Activated CD4-positive, alpha-beta T cell treated with anti-CD3 and anti-CD28 coated beads, Interleukin-2, amount 10 ng/mL, durations not matched to agents 7 days and 5 days (primary cell): ENCODE results near the gene IGLL1. TPM values are rescaled to one million over a fixed set of nuclear protein-coding genes. Genes with fewer than 3 reads are reported as not detected.
"Not testable (repeated sequence)": the region's sequence is repeated elsewhere in the genome, so short reads cannot be mapped to it uniquely, and the experiment has no call there.

ENCODE experiments used
- CTCF ChIA-PET: fragments of 350-600 bp; sonication (Branson Sonifier 250); formaldehyde crosslinking; loops from one replicate; lab custom pipeline; 2021; ENCODE audit warnings: antibody characterized with exemption; lab: Charles Lee
- POLR2A ChIA-PET: fragments of 350-600 bp; sonication (Branson Sonifier 250); formaldehyde crosslinking; loops from one replicate; lab custom pipeline; 2021; ENCODE audit warnings: antibody characterized with exemption; lab: Charles Lee
- DNase-seq: peaks from one replicate; pipeline ENCODE4 v3.0.0-alpha.2; 2020
- H3K27ac Mint-ChIP-seq: one replicate; pipeline ENCODE4 v1.8.0; 2021; ENCODE audit warnings: mild to moderate bottlenecking, moderate library complexity, mixed read lengths
- H3K27me3 Mint-ChIP-seq: one replicate; pipeline ENCODE4 v1.8.0; 2021; ENCODE audit warnings: mixed read lengths
- H3K36me3 Mint-ChIP-seq: one replicate; pipeline ENCODE4 v1.8.0; 2021; ENCODE audit warnings: low read depth, mixed read lengths
- H3K4me1 Mint-ChIP-seq: one replicate; pipeline ENCODE4 v1.8.0; 2021; ENCODE audit warnings: mixed read lengths
- H3K4me3 Mint-ChIP-seq: one replicate; pipeline ENCODE4 v1.8.0; 2021; ENCODE audit warnings: mild to moderate bottlenecking, moderate library complexity, mixed read lengths
- H3K9me3 Mint-ChIP-seq: one replicate; pipeline ENCODE4 v1.8.0; 2021; ENCODE audit warnings: mixed read lengths
- total RNA-seq, 2 experiments: library from RNA; stranded (reverse); gene quantifications; one replicate each; pipeline ENCODE4 v1.2.3, GENCODE V29; 2021

The IGLL1 gene
- total RNA-seq, 2 experiments from 2014 or later: not detected

DNA sequence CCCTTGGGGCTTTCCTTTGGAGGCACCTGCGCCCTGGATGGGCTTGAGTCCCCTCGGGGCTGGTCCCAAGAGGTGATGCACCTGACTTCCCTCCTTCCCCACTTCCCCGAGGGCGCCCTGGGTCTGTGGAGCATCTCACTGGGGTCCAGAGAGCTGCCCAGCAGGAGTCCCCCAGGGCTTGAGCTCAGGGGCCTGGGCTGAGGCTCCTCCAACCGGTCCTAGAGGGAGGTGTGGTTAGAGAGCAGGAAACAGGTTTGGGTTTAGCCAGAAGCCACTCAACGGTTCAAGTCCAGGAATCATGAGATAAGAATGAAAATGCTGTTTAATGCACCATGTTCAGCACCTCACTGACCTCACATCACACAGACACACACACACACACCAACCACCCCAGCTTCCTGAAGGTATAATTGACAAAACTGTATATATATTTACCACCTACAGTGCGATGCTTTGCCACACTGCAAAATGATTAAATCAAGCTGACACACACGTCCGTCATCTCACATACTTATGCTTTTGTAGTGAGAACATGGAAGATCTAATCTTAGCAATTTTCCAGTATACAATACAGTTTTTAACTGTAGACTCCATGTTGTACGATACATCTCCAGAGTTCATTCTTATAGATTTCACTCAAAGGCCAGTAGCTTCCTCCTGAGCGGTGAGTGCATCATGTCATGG is 628 bp upstream of the IGLL1 start:
- no peak for DNase-seq
- no peaks in the 10 kb centered on the region for H3K36me3 Mint-ChIP-seq
- H3K27me3 Mint-ChIP-seq: peaks cover 31% of the 10 kb centered on the region
- ChIA-PET POLR2A (interaction anchor here (0.6 kb wide), 1 partner anchor 24 kb away, joined by 5 read pairs; no protein-coding TSS in a partner anchor), CTCF (interaction anchor here (0.5 to 1.3 kb wide), 6 partner anchors 10 to 1548 kb away, joined by 3 read pairs; no protein-coding TSS in a partner anchor)
- H3K9me3 Mint-ChIP-seq: no peaks in the 10 kb centered on the region
- no peak overlapping the region for H3K4me3 Mint-ChIP-seq
- no peak overlapping the region for H3K27ac Mint-ChIP-seq
- H3K4me1 Mint-ChIP-seq: peaks cover 14% of the 10 kb centered on the region

DNA sequence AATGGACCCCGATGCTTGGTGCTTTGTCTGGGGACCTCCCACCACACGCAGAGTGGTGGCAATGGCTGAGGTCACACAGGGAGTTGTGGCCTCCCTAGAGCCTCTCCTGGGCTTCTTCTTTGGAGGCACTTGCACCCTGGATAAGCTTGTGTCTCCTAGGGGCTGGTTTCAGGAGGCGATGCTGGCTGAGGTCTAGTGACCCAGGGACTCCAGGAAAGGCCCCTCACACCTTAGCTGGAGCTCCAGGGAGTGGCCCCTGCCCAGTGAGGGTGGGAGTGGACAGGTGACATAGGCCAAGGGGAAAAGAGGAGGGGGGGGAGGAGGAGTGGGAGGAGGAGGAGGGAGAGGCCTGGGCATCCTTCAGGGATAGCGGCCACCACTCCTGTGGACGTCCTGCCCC is 810 bp downstream of the IGLL1 start:
- DNase-seq: no peak
- peaks cover 14% of the 10 kb centered on the region for H3K4me1 Mint-ChIP-seq
- peaks cover 31% of the 10 kb centered on the region for H3K27me3 Mint-ChIP-seq
- no peak overlapping the region for H3K4me3 Mint-ChIP-seq
- no peak overlapping the region for H3K27ac Mint-ChIP-seq
- ChIA-PET POLR2A (no interaction called here), CTCF (interaction anchor here (0.6 kb wide), 1 partner anchor 49 kb away, joined by 3 read pairs; no protein-coding TSS in a partner anchor)
- H3K36me3 Mint-ChIP-seq: no peaks in the 10 kb centered on the region
- no peaks in the 10 kb centered on the region for H3K9me3 Mint-ChIP-seq

- Mint-ChIP-seq H3K27me3 (peaks cover 30% of the 10 kb centered on the region), H3K27ac (no peak overlapping the region), H3K4me3 (no peak overlapping the region), H3K36me3 (no peaks in the 10 kb centered on the region), H3K4me1 (peaks cover 14% of the 10 kb centered on the region), H3K9me3 (no peaks in the 10 kb centered on the region)
- ChIA-PET POLR2A (no interaction called here), CTCF (no interaction called here)
- DNase-seq: no peak
These were observed 1.8 kb downstream of the IGLL1 start for GRCh38 chr22:23578306-23578705.

GRCh38 chr22:23576681-23577080 is 3.4 kb downstream of the IGLL1 start:
- POLR2A ChIA-PET: no interaction called here
- DNase-seq: no peak
- Mint-ChIP-seq H3K27ac (no peak overlapping the region), H3K27me3 (peaks cover 30% of the 10 kb centered on the region), H3K9me3 (no peaks in the 10 kb centered on the region), H3K36me3 (no peaks in the 10 kb centered on the region), H3K4me1 (peaks cover 11% of the 10 kb centered on the region), H3K4me3 (no peak overlapping the region)
- CTCF ChIA-PET: interaction anchor here (0.7 to 1.0 kb wide), 2 partner anchors 24 to 292 kb away, joined by 3 read pairs; no protein-coding TSS in a partner anchor

DNA sequence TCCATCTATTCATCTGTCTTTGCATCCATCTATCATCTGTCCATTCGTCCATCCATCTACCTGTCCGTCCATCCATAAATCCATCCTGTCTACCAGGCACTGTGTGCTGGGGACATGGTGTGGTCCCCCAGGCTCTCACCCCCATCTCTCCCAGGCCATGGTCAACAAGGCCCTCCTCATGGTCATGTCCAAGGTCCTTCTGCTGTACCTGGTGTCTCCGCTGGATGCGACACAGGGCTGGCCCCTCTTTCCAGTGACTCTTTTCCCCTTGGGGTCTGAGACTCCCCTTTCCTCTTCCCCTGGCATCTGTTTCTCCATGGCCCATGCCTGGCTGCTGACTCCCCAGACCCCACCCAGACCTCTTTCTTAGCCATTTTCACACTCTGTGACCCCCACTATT is 4.5 kb downstream of the IGLL1 start:
- Mint-ChIP-seq H3K4me1 (peaks cover 3% of the 10 kb centered on the region), H3K4me3 (no peak overlapping the region), H3K36me3 (no peaks in the 10 kb centered on the region), H3K27ac (no peak overlapping the region), H3K27me3 (peaks cover 30% of the 10 kb centered on the region), H3K9me3 (no peaks in the 10 kb centered on the region)
- POLR2A ChIA-PET: no interaction called here
- no peak for DNase-seq
- CTCF ChIA-PET: interaction anchor here (0.7 kb wide), 1 partner anchor 46 kb away, joined by 4 read pairs; no protein-coding TSS in a partner anchor

DNA sequence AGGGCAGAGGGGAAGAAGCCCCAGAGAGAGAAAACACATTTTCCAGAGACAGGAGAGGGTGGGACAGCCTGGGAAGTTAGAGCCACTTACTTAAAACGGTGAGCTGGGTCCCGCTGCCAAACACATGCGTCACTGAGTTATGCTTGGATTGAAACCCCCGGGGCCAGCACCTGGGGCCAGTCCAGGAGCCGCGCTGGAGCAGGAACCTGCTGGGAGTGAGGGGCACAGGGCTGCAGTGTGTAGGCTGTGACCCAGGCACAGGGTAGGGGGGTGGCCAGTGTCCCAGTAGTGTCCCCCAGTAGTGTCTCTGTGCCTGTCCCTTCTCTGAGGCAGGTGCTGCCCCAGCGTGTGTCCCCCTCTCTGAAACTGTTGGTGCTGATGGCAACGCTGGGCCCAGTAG is 5.2 kb downstream of the IGLL1 start:
- peaks cover 3% of the 10 kb centered on the region for H3K4me1 Mint-ChIP-seq
- H3K36me3 Mint-ChIP-seq: no peaks in the 10 kb centered on the region
- H3K9me3 Mint-ChIP-seq: no peaks in the 10 kb centered on the region
- ChIA-PET CTCF (no interaction called here), POLR2A (no interaction called here)
- H3K27ac Mint-ChIP-seq: no peak overlapping the region
- H3K27me3 Mint-ChIP-seq: peaks cover 30% of the 10 kb centered on the region
- no peak overlapping the region for H3K4me3 Mint-ChIP-seq
- DNase-seq: no peak

GRCh38 chr22:23574371-23574811 is 5.7 kb downstream of the IGLL1 start:
- no peak for DNase-seq
- H3K4me3 Mint-ChIP-seq: no peak overlapping the region
- H3K27ac Mint-ChIP-seq: no peak overlapping the region
- ChIA-PET POLR2A (no interaction called here), CTCF (no interaction called here)
- no peaks in the 10 kb centered on the region for H3K36me3 Mint-ChIP-seq
- H3K9me3 Mint-ChIP-seq: no peaks in the 10 kb centered on the region
- peaks cover 3% of the 10 kb centered on the region for H3K4me1 Mint-ChIP-seq
- peaks cover 30% of the 10 kb centered on the region for H3K27me3 Mint-ChIP-seq

- not testable (repeated sequence) for H3K4me1 Mint-ChIP-seq, H3K36me3 Mint-ChIP-seq, DNase-seq
These were observed 6.3 kb downstream of the IGLL1 start for GRCh38 chr22:23573701-23574235.

GRCh38 chr22:23573106-23573505 is 7.0 kb downstream of the IGLL1 start:
- peaks cover 20% of the 10 kb centered on the region for H3K27me3 Mint-ChIP-seq
- H3K27ac Mint-ChIP-seq, H3K36me3 Mint-ChIP-seq, DNase-seq, CTCF ChIA-PET, H3K4me3 Mint-ChIP-seq, POLR2A ChIA-PET, H3K4me1 Mint-ChIP-seq, H3K9me3 Mint-ChIP-seq: not testable (repeated sequence)

More at GRCh38 chr22:23573701-23574235, 6.3 kb downstream of the IGLL1 start:
- H3K4me3 Mint-ChIP-seq, H3K27ac Mint-ChIP-seq, CTCF ChIA-PET, POLR2A ChIA-PET, H3K9me3 Mint-ChIP-seq: not testable (repeated sequence)
- peaks cover 23% of the 10 kb centered on the region for H3K27me3 Mint-ChIP-seq

- Mint-ChIP-seq H3K36me3 (no peaks in the 10 kb centered on the region), H3K27me3 (peaks cover 20% of the 10 kb centered on the region), H3K9me3 (no peaks in the 10 kb centered on the region), H3K27ac (no peak overlapping the region), H3K4me3 (no peak overlapping the region), H3K4me1 (no peaks in the 10 kb centered on the region)
- ChIA-PET POLR2A (no interaction called here), CTCF (no interaction called here)
- DNase-seq: no peak
These were observed 8.6 kb downstream of the IGLL1 start for GRCh38 chr22:23571486-23571885.

- no peaks in the 10 kb centered on the region for H3K36me3 Mint-ChIP-seq
- no peak overlapping the region for H3K4me3 Mint-ChIP-seq
- peaks cover 2% of the 10 kb centered on the region for H3K4me1 Mint-ChIP-seq
- POLR2A ChIA-PET: no interaction called here
- H3K27me3 Mint-ChIP-seq: peaks cover 16% of the 10 kb centered on the region
- no peak for DNase-seq
- CTCF ChIA-PET: no interaction called here
- H3K27ac Mint-ChIP-seq: no peak overlapping the region
- no peaks in the 10 kb centered on the region for H3K9me3 Mint-ChIP-seq
These were observed 9.4 kb downstream of the IGLL1 start for GRCh38 chr22:23570681-23571080.

- Mint-ChIP-seq H3K36me3 (no peaks in the 10 kb centered on the region), H3K27ac (no peak overlapping the region), H3K4me3 (no peak overlapping the region), H3K27me3 (peaks cover 21% of the 10 kb centered on the region), H3K9me3 (no peaks in the 10 kb centered on the region), H3K4me1 (peaks cover 6% of the 10 kb centered on the region)
- no peak for DNase-seq
- ChIA-PET POLR2A (no interaction called here), CTCF (no interaction called here)
These were observed 10.4 kb downstream of the IGLL1 start for GRCh38 chr22:23569716-23570115.

GRCh38 chr22:23569291-23569690 is 10.8 kb downstream of the IGLL1 start:
- no peaks in the 10 kb centered on the region for H3K36me3 Mint-ChIP-seq
- POLR2A ChIA-PET: no interaction called here
- CTCF ChIA-PET: no interaction called here

More at GRCh38 chr22:23569291-23569690, 10.8 kb downstream of the IGLL1 start:
- no peak overlapping the region for H3K4me3 Mint-ChIP-seq
- H3K27ac Mint-ChIP-seq: no peak overlapping the region
- peaks cover 6% of the 10 kb centered on the region for H3K4me1 Mint-ChIP-seq
- DNase-seq: no peak
- H3K9me3 Mint-ChIP-seq: no peaks in the 10 kb centered on the region
- peaks cover 24% of the 10 kb centered on the region for H3K27me3 Mint-ChIP-seq
